Pancreas (tissue), 10 donors: ENCODE data around the gene ITGA2. TPM values are rescaled to one million over a fixed set of nuclear protein-coding genes. Genes with fewer than 3 reads are reported as not detected.

Source experiments
- ATAC-seq, 4 donors: fragments of 200-7000 bp; cut with Tn5 transposase; one replicate each; pipeline versions ENCODE4 v1.8.0 to v1.9.1; 2020; ENCODE audit warnings: mild to moderate bottlenecking in 4 of 4, moderate library complexity in 4 of 4
- DNase-seq, 6 donors: peaks; one replicate each; pipeline ENCODE4 v3.0.0-alpha.2; 2020
- FAIRE-seq: peaks from 2 replicates; lab custom pipeline; 2012; peaks lifted over from hg19 to GRCh38; lab: Jason Lieb, UNC
- H3K27ac ChIP-seq, 4 donors: fragments of 200-600 bp; sonication (generic); 1 replicate in 3 of 4; 2 replicates in 1 of 4; pipeline versions ENCODE4 v1.5.0 to v1.8.0; 2020
- H3K27me3 ChIP-seq, 4 donors: fragments of 200-600 bp; one replicate each; pipeline ENCODE4 v1.8.0; 2021
- H3K36me3 ChIP-seq, 3 donors: fragments of 200-600 bp; sonication (generic) in 1 of 3; one replicate each; pipeline versions ENCODE4 v1.5.0 to v1.8.0; 2020 to 2021
- H3K4me1 ChIP-seq, 3 donors: fragments of 200-600 bp; one replicate each; pipeline ENCODE4 v1.8.0; 2021
- H3K4me3 ChIP-seq, 4 donors: fragments of 200-600 bp; sonication (generic) in 2 of 4; one replicate each; pipeline versions ENCODE4 v1.5.0 to v1.8.0; 2020 to 2021
- H3K9me3 ChIP-seq, 4 donors: fragments of 200-600 bp; one replicate each; pipeline ENCODE4 v1.8.0; 2021
- WGBS, 2 donors: extraction: QIAGEN DNeasy Blood & Tissue Kit; methylation state at CpG; one replicate each; pipeline ENCODE4 v1.1.7; 2013; 5-methylcytosine and 5-hydroxymethylcytosine counted together
- intact Hi-C, 3 donors: fragments of 100-400 bp; cut with DNase I; formaldehyde crosslinking; loops; one replicate each; pipeline versions ENCODE4 v1.11.1 to v1.14.2; 2022
- polyA plus RNA-seq, 2 donors: library from polyadenylated mRNA; stranded (reverse); fragments of 200-250 nt; gene quantifications; one replicate each; pipeline ENCODE4 v1.2.3, GENCODE V29; 2013
- total RNA-seq, 6 donors: library from RNA; stranded (reverse); fragmentation: NEBNext Ultra II Directional in 4 of 6; extraction: Animal tissue kit (Norgen Biotek cat#: 25700) in 4 of 6; gene quantifications; one replicate each; pipeline versions ENCODE4 v1.2.1 to v1.2.4, GENCODE V29; 2021 to 2023
- TF ChIP-seq, protein P1 (sequence below), 4 donors: fragments of 200-600 bp; sonication (generic) in 3 of 4; IDR thresholded peaks; one replicate each; pipeline versions ENCODE4 v1.5.0 to v1.8.0; 2021; ENCODE audit warnings: antibody characterized with exemption in 4 of 4
- donor health status: healthy with polysubstance abuse.
- donor health status: DM: no; HTN: no; CAD: no; lungs with moderate emphysema.
- donor health status: DM: no; HTN: no; CAD: no.
- donor health status: control.
- donor health status: control.
- donor health status: Bipolar disorder and iron deficiency.
- donor health status: DM: yes; HTN: yes; CAD: no.
- donor health status: DM: no; HTN: no; CAD: no.
- donor health status: DM: no; HTN: no; CAD: no.
- donor health status: DM: yes; HTN: yes; CAD: no.

ITGA2 gene
- total and polyA plus RNA-seq, 8 donors = 0.30 to 12.6 (median 1.5) TPM

GRCh38 chr5:52987711-52988331 is 1.3 kb upstream of the ITGA2 start:
- FAIRE-seq (no peak), DNase-seq (no peak), ATAC-seq (peak in 2 of 4 donors; percentile 7 to 57)
- peaks cover 0 to 5% (median 3%) of the 10 kb centered on the region in 3 donors for H3K4me1 ChIP-seq
- TF ChIP-seq, protein P1, sequence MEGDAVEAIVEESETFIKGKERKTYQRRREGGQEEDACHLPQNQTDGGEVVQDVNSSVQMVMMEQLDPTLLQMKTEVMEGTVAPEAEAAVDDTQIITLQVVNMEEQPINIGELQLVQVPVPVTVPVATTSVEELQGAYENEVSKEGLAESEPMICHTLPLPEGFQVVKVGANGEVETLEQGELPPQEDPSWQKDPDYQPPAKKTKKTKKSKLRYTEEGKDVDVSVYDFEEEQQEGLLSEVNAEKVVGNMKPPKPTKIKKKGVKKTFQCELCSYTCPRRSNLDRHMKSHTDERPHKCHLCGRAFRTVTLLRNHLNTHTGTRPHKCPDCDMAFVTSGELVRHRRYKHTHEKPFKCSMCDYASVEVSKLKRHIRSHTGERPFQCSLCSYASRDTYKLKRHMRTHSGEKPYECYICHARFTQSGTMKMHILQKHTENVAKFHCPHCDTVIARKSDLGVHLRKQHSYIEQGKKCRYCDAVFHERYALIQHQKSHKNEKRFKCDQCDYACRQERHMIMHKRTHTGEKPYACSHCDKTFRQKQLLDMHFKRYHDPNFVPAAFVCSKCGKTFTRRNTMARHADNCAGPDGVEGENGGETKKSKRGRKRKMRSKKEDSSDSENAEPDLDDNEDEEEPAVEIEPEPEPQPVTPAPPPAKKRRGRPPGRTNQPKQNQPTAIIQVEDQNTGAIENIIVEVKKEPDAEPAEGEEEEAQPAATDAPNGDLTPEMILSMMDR (IDR thresholded peaks at IDR 0.05) = no peak
- no peaks in the 10 kb centered on the region for H3K27me3 ChIP-seq
- peak overlapping the region in 2 of 4 donors; percentile 28 to 79 for H3K27ac ChIP-seq
- H3K36me3 ChIP-seq = no peaks in the 10 kb centered on the region
- H3K4me3 ChIP-seq = no peak overlapping the region
- no peaks in the 10 kb centered on the region for H3K9me3 ChIP-seq
- intact Hi-C loops = no loop called here
- WGBS, 2 donors = 42 to 47% methylated on average over 4 of the region's 4 CpGs

DNA sequence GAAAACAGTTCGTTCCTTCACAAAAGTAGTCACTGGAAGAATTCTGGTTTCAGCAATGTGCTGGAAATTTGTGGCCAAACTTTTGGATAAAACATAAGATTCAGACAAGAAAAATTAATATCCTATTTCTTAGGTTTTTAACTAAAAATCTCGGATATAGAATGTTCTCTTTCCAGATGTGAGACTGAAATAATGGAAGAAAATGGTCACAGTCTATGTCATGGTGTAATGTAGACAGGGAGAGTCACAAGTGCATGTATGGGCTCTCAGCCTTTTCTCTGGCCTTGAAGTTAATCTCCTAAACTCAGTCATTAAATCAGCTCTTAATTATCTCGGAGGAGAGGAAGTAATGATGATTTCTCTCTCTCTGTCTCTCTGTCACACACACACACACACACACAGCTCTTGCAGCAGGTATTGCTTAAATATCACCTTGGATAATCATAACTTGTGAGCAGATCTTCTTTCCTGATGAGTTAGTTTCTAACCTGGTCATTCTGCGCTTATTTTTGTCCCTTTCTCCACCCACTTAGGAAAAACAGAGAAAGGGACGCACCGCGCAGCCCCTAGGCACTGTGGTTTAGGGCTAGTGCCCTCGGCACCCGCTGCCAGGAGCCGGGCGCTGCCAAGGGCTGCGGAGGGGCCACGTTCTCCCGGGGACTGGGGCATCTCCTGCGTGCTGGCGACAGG is 672 bp upstream of the ITGA2 start:
- no peaks in the 10 kb centered on the region for H3K36me3 ChIP-seq
- FAIRE-seq = no peak
- H3K4me1 ChIP-seq = peaks cover 0 to 5% (median 3%) of the 10 kb centered on the region in 3 donors
- ATAC-seq = peak in 2 of 4 donors; percentile 25 to 39
- H3K27ac ChIP-seq = peak overlapping the region in 2 of 4 donors; percentile 70 to 79
- intact Hi-C loops = no loop called here
- no peaks in the 10 kb centered on the region for H3K27me3 ChIP-seq
- H3K9me3 ChIP-seq = no peaks in the 10 kb centered on the region
- WGBS, 2 donors = 5 to 8% methylated on average over 16 of the region's 16 CpGs
- DNase-seq = no peak
- TF ChIP-seq, protein P1 (IDR thresholded peaks at IDR 0.05) = no peak
- H3K4me3 ChIP-seq = peak overlapping the region; percentile 50 to 75 (median 62)

DNA sequence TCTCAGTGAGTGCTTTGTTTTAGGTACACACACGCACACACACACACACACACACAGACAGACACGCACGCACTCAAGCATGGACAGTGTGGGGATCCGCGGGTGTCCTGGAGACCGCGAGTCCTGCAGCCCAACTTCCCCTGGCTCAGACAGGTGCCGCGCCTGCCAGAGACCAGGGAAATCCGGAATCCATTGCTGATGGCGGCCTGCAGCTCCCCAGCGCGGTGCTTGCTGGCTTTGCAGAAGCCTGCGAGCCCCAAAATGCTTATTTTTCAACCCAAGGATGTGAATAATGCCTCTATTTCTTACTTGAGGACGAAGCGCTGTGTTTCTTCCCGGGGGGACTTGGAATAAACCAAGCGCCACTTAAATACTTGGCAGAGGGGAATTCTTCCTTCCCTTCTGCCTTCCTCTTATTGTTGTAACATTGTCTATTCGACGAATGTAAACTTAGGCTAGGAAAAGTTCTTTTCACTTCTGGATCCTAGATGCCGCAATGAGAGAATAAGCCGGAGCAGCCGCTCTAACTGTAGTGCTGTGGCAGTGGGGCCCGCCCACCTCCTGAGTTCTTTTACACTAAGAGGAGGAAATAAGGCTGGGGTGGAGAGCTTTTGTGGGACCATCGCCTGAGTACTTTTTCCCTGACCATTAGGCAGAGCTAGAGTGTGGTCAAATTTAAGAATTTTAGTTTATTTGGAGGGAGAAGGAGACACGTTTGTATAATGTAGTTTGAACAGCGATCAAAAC is 802 bp downstream of the ITGA2 start:
- TF ChIP-seq, protein P1 (IDR thresholded peaks at IDR 0.05) = no peak
- Histone ChIP-seq H3K4me3 (peak overlapping the region; percentile 50 to 75 (median 62)), H3K36me3 (no peaks in the 10 kb centered on the region), H3K4me1 (peaks cover 0 to 5% (median 3%) of the 10 kb centered on the region in 3 donors), H3K27me3 (no peaks in the 10 kb centered on the region), H3K27ac (peak overlapping the region in 2 of 4 donors; percentile 70 to 79), H3K9me3 (no peaks in the 10 kb centered on the region)
- DNase-seq = peak; percentile 7 to 73 (median 42)
- no peak for FAIRE-seq
- WGBS, 2 donors = 5 to 7% methylated on average over 27 of the region's 27 CpGs
- peak; percentile 58 to 75 (median 74) for ATAC-seq
- intact Hi-C loops = no loop called here

GRCh38 chr5:52990528-52990925 is 1.4 kb downstream of the ITGA2 start:
- Histone ChIP-seq H3K27me3 (no peaks in the 10 kb centered on the region), H3K9me3 (no peaks in the 10 kb centered on the region), H3K27ac (no peak overlapping the region), H3K36me3 (no peaks in the 10 kb centered on the region), H3K4me3 (peak overlapping the region in 2 of 4 donors; percentile 56 to 75), H3K4me1 (peaks cover 0 to 5% (median 3%) of the 10 kb centered on the region in 3 donors)
- no peak for ATAC-seq
- 43 to 52% methylated on average over 4 of the region's 4 CpGs for WGBS, 2 donors
- intact Hi-C loops = no loop called here
- DNase-seq = no peak
- no peak for FAIRE-seq
- TF ChIP-seq, protein P1 (IDR thresholded peaks at IDR 0.05) = no peak
